ENCODE data around the gene TMC6. TPM values are rescaled to one million over a fixed set of nuclear protein-coding genes. Genes with fewer than 3 reads are reported as not detected.
"Not testable (repeated sequence)": the region's sequence is repeated elsewhere in the genome, so short reads cannot be mapped to it uniquely, and the experiment has no call there.

Gene TMC6
- total RNA-seq, 1 donor: 111 TPM

DNA sequence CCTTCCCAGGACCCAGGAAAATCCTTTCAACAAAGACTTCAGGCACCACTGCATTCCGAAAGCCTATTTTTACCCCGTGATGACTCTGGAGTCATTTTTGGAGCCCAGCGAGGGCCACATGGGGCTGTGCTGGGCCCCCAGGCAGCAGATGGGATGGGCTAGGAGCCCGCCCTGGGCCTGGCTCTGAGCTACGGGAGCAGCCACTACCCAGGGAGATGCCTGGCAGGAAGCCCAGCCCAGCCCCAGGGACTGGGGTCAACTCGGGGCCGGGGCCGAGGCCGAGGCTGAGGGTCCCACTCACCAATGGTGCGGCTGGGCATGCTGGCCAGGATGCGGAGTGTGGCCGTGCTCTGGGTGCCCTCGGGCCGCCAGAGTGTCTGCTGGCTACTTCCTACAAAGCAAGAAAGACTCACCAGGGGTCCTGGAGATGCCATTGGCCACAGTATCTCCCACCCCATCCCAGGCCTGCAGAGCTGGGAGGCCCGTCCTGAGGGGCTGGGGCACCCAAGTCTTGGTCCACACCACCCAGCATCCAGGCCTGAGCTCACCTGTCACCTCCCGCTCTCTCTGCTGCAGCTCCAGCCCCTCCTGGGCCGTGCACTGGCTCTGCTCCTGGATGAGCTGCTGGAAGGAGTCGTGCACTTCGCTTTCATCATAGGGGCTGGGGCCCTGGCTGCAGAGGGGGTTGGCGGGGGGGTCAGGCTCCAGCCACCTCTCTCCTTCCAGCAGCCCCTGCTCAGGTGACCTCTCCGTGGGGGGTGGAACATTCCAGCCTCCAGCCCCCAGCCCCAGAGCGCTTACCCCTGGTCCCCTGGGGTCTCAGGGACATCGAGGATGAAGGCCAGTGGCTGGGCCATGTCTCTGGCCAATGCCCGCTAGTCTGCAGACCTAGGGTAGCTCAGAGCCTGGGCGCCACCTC is 2.3 kb downstream of the TMC6 start:
- no peak for DNase-seq (ENCODE audit: low read depth in 2 of 3, low spot score in 2 of 3)

DNA sequence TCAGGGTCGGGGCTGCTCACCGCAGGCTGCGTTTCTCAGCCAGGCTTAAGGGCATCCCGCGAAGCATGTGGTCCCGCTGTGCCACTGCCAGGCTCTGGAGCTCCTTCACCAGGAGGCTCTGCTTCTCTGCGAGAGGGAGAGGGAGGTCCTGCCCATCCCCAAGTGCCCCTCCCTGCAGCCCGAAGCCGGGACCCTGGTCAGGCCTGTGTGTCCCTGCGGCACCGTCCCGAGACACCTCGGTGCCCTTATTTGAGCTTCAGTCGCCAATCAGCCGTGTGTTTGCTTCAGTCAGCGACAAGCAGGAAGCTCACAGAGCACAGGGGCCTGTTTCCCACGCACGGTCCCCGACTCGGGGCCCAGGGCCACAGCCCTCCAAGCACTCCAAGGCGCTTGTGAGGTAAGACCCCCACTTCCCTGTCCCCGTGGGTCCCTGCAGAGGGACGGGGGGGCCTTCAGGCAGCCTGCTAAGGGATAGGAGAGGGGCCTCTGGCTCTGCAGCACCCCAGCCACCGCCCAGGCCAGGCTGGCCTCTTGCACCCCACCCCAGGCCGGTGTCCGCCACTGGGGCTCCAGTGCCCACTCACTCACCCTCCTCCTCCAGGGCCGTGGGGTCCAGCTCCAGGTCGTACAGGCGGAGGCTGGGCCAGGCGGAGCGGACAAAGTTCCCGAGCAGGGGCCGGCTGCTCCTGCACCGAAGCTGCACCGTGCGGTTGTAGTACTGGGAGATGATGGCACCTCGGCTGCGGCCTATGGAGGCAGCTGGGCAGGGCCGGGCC is 3.2 kb downstream of the TMC6 start:
- DNase-seq (ENCODE audit: low read depth in 2 of 3, low spot score in 2 of 3): no peak

DNA sequence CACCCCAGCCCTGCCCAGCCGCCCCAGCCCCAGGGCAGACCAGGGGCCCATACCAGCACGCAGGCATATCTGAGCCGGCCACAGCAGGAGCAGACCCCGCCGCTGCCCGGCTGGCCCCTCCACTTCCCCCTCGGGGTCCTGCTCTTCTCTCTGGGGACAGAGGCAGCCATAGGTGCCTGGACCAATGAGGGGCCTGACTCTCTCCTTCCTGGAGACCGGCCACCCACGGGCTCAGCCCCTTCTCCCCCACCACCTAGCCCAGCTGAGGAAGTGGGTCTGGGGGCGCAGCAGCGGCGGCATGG is 3.8 kb downstream of the TMC6 start:
- DNase-seq (ENCODE audit: low read depth in 2 of 3, low spot score in 2 of 3): no peak

DNA sequence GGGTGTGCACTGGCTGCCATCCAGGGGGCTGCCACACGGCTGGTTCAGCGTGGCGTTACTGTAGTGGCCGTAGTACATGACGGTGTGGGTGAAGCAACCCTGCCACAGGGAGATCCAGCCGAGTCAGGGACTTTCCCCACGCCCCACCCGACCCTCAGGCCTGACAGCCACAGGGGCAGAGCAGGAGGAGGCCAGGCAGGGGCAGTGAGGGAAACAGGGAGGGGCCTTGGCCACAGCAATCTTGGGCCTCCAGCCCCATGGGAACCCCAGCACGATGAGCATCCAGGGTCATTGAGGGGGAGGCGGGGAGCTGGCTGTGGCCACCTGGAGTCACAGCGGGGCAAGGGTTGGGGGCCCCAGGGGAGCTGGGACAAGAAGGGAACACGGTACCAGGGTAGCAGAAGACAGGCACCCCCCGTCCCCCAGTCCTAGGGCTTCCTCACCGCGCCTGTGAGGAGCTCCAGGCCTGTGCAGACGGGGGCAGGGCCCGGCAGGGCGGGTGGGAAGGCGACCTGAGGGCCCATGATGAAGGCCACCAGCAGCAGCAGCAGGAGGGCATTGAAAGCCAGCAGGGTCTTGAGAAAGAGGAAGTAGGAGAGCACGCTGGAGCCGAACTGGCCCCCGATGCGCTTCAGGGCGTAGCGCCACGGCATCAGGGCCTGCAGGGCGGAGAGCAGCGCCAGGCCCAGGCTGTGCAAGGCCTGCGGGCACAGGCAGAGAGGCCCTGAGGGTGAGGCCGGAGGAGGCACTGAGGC is 4.3 kb downstream of the TMC6 start:
- DNase-seq (ENCODE audit: low read depth in 2 of 3, low spot score in 2 of 3): peak in 2 of 3 donors; percentile 82 to 88

DNA sequence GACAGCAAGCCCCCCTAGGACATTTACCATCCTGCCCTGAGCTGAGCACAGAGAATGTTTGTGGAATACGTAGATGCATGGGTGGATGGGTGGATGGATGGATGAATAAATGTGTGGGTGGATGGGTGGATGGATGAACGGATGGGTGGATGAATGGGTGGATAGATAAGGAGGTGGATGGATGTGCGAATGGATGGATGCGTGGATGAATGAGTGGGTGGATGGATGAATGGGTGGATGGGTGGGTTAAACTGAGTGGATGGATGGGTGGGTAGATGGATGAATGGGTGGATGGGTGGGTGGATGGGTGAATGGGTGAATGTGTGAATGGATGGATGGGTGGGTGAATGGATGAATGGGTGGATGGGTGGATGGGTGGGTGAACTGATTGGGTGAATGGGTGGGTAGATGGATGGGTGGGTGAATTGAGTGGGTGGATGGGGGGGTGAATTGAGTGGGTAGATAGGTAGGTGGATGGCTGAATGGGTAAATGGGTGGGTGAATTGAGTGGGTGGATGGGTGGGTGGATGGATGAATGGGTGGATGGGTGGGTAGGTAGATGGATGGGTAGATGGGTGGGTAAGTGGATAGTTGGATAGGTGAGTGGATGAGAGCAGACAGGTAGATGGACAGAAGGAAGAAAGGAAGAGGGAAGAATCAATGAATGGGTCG is 5.2 kb downstream of the TMC6 start:
- DNase-seq (ENCODE audit: low read depth in 2 of 3, low spot score in 2 of 3): no peak

DNA sequence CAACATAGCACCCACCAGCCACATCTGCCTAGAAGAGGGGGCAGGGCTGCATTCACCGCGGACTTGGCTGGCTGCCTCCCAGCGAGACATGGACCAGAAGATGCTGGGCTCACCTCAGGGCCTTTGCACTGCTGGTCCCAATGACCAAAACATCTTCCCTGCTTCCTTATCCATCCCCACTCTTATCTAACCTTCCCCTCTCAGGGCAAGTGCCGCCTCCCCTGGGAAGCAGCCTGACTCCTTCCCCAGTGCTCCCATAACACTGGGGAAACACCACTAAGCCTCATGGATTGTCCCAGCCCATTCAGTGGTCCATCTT is 5.7 kb downstream of the TMC6 start:
- DNase-seq (ENCODE audit: low read depth in 2 of 3, low spot score in 2 of 3): no peak

DNA sequence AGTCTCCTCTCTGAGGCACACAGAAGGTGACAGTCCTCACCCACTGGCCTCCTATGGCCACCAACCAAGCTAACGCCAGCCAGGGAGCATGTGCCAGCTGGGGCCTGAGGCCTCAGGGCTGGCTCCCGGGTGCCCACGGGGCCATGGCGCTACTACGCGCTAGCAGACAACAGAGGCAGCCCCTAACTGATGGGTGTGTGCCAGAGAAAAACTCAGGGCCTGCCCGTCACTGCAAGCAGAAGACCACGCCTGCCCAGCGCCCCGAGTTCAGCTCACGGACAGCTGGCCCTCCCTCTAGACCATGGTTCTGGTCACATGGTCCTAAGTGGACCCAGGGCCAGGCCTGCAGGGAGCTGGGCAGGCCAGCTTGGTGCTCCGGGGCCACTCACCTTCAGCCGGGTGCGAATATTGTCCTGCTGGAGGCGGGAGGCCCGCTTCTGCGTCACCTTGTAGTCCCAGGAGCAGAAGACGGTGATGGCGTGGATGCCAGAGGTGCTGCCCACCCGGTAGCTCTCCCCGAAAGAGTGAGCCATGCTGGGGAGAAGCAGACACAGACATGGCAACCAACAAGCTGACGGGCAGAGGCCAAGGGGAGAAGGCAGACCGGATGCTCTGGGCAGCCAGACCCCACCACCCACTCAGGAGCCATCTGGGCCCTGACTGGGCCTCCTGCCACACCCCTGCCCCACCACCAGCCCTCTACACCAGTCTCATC is 6.2 kb downstream of the TMC6 start:
- DNase-seq (ENCODE audit: low read depth in 2 of 3, low spot score in 2 of 3): no peak

DNA sequence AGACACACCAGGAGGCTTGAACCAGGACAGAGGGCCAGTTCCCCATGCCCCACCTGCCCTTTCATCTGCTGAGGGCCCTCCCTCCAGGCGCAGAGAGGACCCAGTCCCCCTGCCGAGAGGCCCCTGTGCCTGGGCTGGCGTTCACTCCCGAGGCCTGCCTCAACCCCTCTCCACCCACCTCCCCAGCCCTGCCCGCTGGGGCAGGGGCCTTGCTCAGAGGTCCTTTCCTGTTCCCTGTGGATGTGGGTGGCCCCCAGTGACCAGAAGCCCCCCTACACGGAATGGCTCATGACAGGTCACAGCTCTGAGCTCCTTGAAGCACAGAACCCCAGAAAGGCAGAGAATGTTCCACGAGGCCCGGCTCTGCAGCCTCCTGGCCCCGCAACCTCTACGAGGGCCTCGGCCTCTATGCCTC is 6.7 kb downstream of the TMC6 start:
- DNase-seq (ENCODE audit: low read depth in 2 of 3, low spot score in 2 of 3): no peak

DNA sequence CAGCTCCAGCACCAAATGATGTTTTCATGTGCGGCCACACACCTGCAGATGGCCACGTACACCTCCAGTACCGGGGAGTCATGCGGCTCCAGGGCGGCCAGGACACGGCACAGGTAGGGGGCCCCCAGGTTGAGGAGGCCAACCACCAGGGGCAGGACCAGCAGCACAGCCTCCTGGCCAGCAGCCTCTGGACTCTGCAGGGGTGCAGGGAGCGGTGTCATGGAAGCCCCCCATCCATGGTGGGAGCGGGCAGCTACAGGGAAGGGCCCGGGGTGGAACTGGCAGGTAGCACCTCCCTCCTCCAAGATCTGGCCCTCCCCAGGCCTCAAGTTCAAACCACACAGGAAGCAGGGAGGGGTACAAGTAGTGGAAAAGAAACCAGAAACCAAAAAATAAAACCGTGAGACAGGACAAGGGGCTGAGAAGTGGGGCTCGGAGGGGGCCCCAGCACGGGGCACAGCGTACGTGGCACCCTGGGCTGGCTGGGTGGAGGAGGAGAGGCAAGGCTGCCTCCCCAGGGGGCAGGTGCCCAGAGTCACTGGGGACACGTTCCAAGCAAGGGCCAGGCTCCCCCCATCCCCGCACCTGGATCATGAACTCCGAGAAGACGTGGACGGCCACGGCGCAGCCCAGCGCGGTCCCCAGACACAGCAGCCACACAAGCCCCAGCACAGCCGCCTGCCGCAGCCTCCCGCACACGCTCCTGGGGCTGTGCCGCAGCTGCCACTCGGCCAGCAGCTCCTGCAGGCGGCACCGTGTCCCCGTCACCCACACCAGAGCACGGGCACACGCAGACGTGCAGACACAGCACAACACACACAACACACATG is 7.4 kb downstream of the TMC6 start:
- DNase-seq (ENCODE audit: low read depth in 2 of 3, low spot score in 2 of 3): peak in 1 of 3 donors; percentile 51

DNA sequence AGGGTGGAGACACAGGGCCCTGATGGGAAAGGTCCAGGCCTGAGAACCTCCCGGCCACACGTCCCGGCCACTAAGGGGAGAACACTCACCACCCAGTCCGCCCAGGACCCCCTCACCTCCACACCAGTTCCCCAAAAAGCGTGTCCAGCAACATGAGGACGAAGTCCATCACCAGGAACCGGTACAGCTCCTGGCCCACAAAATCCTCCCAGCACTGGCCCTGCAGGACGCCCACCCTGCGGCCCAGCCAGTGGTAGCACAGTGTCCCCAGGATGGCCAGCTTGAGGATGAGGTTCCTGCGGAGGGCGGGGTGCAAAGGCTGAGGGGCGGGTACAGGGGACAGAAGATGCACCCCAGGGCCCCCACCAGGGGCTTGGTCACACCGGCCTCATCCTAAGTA is 8.0 kb downstream of the TMC6 start:
- no peak for DNase-seq (ENCODE audit: low read depth in 2 of 3, low spot score in 2 of 3)

DNA sequence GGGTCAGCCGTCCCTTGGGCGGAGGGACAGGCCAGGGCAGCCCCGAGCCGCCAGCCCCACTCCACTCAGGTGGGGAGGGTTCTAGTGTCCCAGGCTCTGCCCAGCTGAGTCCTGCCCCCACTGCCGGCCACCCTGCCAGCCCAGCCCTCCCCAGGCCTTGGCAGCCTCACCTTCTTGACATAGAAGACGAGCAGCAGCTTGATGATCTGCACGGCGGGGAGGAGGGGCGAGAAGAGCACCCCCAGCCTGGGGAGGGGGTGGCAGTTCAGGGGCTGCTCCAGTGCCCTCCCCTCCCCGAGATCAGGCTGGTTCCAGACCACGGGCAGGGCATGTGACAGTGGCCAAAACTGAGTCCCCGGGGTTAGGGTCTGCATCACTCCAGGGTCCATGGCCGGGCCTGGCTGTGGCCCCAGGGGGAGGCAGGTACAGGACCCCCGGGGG is 9.7 kb downstream of the TMC6 start:
- DNase-seq (ENCODE audit: low read depth in 2 of 3, low spot score in 2 of 3): no peak

DNA sequence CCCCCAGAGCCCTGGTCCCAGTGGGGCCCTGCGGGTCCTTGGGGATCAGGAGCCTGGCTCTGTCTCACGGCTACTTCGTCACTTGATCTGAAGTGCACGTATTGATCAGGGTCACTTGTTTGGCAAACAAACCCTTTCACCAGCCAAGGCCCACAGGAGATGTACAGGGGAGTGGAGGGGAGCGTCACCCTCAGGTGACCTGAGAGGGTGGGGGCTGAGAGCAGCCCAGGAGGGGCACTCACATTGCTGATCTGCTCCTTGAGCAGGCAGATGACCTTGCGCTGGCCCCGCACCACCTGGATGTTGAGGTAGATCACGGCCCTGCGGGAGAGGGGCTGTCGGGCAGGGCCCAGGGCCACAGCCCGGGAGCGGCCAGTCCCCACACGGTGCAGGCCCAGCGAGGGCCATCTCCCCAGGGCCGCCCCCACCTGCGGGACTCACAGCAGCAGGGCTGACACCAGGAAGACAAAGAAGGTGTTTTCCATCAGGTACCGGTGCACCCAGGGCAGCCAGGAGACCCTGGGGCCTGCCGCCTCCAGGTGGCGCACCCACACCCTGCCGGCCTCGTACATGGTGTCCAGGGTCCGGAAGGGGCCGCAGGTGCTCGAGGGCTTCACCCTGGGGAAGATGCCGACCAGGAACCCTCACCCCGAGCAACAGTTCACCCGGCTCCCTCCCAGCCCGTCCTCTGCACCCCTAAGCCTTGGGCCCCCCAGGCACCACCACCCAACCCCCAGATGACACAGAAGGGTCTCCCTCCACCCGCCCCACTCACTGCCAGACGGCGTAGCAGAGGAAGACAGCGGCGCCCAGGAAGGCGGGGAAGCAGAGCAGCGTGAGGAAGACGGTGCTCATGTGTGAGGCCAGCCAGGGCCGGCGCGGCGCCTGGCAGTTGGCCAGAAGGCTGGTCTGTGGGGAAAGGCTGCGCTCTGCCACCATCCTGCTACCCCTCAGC is 11.3 kb downstream of the TMC6 start:
- peak in 1 of 3 donors; percentile 37 for DNase-seq (ENCODE audit: low read depth in 2 of 3, low spot score in 2 of 3)

DNA sequence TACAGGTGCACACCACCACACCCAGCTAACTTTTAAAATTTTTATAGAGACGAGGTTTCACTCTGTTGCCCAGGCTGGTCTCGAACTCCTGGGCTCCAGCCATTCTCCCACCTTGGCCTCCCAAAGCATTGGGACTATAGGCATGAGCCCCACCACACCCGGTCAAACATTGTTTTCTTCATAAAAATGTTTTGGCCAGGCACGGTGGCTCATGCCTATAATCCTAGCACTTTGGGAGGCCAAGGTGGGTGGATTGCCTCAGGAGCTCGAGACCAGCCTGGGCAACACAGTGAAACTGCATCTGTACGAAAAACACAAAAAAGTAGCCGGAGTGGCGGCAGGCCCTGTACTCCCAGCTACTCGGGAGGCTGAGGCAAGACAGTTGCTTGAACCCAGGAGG is 12.1 kb downstream of the TMC6 start:
- DNase-seq (ENCODE audit: low read depth in 2 of 3, low spot score in 2 of 3): no peak

DNA sequence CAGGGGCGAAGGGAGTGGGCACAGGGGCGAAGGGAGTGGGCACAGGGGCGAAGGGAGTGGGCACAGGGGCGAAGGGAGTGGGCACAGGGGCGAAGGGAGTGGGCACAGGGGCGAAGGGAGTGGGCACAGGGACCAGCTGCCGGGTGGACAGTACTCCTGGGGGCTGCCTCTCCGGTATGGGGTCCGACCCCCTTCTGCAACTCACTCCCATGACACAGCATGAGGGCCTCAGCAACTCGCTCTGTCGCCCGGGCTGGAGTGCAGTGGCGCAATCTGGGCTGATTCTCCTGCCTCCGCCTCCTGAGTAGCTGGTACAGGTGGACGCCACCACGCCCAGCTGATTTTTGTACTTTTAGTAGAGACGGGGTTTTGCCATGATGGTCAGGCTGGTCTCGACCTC is 12.8 kb downstream of the TMC6 start:
- DNase-seq (ENCODE audit: low read depth in 2 of 3, low spot score in 2 of 3): not testable (repeated sequence)

DNA sequence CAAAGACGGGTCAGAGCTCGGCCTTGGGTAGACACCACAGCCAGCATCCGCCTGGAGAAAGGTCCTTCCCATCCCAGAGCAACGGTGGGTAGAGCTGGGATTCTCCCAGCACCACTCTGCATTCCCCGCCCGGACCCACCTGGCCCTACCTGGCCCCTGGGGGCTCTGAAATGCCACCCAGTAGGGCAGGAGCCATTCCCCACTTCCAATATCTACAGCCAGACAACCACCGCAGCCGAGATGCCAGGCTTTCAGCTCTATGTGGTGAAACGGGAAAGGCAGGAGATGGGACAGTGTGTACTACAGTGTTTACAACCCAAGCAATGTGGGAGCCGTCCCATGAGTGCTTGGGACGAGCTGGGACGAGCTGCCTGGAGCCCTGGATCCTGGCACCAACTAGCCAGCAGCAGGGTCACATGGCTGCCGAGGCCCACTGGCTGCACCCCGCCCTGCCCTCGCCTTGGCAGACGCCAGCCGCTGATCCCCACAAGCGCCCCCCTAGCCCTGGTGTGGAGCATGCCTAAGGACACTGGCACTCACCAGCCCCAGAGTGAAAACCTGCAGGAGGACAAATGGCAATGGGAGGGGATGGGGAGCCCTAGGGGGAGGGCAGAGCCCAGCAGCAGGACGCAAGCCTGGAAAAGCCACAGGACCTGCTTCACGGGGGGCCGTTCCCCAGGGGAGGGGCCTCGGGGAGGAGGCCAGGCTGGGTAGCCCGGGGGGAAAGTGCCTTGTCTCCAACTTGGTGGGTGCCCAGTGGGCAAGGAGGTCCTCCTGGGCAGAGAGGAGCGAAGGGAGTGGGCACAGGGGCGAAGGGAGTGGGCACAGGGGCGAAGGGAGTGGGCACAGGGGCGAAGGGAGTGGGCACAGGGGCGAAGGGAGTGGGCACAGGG is 13.5 kb downstream of the TMC6 start:
- no peak for DNase-seq (ENCODE audit: low read depth in 2 of 3, low spot score in 2 of 3)

DNA sequence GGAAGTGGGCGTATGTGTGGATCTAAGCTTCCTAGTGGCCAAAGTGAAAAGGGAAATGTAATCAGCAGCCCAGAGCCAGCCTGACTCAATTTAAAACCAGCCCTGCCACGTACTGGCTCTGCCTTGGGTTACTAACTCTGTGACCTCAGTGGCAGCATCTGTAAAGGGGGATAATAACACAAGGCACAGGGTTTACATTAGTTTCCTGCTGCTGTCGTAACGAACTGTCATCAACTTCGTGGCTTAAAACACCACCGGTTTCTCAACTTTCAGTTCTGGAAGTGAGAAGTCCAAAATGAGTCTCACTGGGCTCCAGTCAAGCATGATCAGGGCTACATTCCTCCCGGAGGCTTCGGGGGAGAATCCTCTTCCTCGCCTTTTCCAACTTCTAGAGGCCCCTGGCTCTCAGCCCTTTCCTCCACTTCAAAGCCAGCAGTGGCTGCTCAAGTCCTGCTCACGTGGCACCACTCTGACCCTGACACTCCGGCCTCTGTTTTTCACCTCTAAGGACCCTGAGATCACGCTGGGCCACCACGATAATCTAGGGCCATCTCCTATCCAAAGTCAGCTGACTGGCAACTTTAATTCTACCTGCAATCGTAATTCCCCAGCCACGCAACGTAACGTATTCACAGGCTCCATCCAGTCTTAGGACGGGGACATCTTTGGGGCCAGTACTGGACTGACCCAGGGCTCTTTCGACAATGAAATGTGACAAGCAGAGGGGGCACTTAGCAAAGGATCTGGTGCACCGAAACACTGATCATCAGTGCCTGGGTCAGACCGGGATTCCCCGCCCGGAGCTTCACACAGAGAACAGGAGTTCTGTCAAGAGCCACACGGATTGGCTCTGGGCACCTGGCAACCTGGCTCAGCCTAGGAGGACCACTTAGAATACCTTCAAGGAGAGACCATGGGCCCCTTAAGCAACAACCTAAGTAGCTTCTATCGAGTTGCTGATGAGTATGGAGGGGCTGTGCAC is 14.5 kb downstream of the TMC6 start:
- DNase-seq (ENCODE audit: low read depth in 2 of 3, low spot score in 2 of 3): no peak
